Uterus (tissue), 2 donors: ENCODE results near the gene TRPV3.

Source experiments
- POLR2A ChIP-seq, 2 donors: fragments of 450-650 bp; IDR thresholded peaks; one replicate each; pipeline ENCODE4 v1.6.1; 2016; ENCODE audit warnings: antibody characterized with exemption in 2 of 2, mild to moderate bottlenecking in 1 of 2, moderate library complexity in 1 of 2
- TF ChIP-seq, protein P1 (sequence below), 4 experiments: fragments of 200-600 bp in 2 of 4; fragments of 450-650 bp in 2 of 4; sonication (generic) in 2 of 4; IDR thresholded peaks; one replicate each; pipeline ENCODE4 v1.5.1; 2016 to 2019; ENCODE audit warnings: antibody characterized with exemption in 4 of 4, mild to moderate bottlenecking in 2 of 4, moderate library complexity in 1 of 4

DNA sequence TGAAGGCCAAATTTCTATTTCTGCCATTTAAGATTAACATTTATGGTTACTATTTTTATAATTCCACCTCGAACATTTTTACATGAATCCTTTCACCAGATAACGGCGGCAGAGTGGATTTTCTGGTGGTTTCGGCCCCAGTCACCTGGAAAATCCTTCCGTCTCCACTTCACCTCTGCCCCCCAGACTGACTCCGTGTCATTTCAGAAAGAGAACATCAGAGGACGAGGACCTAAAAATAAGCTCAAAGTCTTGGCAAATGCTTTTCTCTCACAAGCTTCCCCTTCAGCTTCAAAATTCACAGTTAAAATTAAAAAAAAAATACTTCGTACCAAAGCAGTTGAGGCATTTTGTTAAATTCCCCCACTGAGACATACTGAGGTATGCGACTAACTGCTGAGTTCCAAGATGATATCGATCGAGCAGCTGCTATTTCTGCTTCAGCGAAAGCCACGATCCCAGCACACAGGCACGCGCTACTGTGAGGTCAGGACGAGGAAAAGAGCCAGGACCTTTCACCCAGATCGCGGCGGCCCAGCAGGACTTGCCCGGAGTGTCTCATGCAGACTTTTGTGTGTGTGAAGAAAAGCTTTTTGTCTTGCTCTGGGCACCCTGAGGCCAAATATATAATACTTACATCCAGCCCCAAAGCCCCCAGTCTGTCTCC is 45.0 kb downstream of the TRPV3 start:
- TF ChIP-seq, protein P1, sequence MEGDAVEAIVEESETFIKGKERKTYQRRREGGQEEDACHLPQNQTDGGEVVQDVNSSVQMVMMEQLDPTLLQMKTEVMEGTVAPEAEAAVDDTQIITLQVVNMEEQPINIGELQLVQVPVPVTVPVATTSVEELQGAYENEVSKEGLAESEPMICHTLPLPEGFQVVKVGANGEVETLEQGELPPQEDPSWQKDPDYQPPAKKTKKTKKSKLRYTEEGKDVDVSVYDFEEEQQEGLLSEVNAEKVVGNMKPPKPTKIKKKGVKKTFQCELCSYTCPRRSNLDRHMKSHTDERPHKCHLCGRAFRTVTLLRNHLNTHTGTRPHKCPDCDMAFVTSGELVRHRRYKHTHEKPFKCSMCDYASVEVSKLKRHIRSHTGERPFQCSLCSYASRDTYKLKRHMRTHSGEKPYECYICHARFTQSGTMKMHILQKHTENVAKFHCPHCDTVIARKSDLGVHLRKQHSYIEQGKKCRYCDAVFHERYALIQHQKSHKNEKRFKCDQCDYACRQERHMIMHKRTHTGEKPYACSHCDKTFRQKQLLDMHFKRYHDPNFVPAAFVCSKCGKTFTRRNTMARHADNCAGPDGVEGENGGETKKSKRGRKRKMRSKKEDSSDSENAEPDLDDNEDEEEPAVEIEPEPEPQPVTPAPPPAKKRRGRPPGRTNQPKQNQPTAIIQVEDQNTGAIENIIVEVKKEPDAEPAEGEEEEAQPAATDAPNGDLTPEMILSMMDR (IDR thresholded peaks at IDR 0.05) = no peak
- TF ChIP-seq POLR2A (IDR thresholded peaks at IDR 0.05) = no peak
